Natural killer cell (primary cell): ENCODE measurements around the gene RGS10. TPM values are rescaled to one million over a fixed set of nuclear protein-coding genes. Genes with fewer than 3 reads are reported as not detected.
A peak's percentile ranks its signal among the peaks of the same experiment; 100 is the strongest.

Experiments used
- ATAC-seq, 3 donors: fragments of 150-1000 bp in 2 of 3; fragments of 200-7000 bp in 1 of 3; cut with Tn5 transposase; 1 replicate in 1 of 3; 2 replicates in 2 of 3; pipeline ENCODE4 v1.10.0; 2021; ENCODE audit warnings: mild to moderate bottlenecking in 2 of 3, moderate library complexity in 2 of 3
- DNase-seq, 2 donors: peaks; one replicate each; pipeline versions ENCODE4 v3.0.0 to v3.0.0-alpha.2; 2013 to 2021; ENCODE audit warnings: mixed read lengths in 1 of 2
- H3K27ac ChIP-seq: one replicate; pipeline ENCODE4 v1.5.1; 2013; ENCODE audit warnings: mild to moderate bottlenecking, low read length
- H3K27me3 ChIP-seq: one replicate; pipeline ENCODE4 v1.6.1; 2013; ENCODE audit warnings: low read length; ENCODE audit not compliant: control insufficient read depth, insufficient read depth
- H3K36me3 ChIP-seq: one replicate; pipeline ENCODE4 v1.6.1; 2013; ENCODE audit warnings: low read length; ENCODE audit not compliant: control insufficient read depth, insufficient read depth
- H3K4me1 ChIP-seq: one replicate; pipeline ENCODE4 v1.6.1; 2013; ENCODE audit warnings: low read length; ENCODE audit not compliant: control insufficient read depth, insufficient read depth
- H3K4me3 ChIP-seq: one replicate; pipeline ENCODE4 v1.5.1; 2013; ENCODE audit warnings: low read length
- H3K9me3 ChIP-seq: one replicate; pipeline ENCODE4 v1.6.1; 2013; ENCODE audit warnings: low read length; ENCODE audit not compliant: control insufficient read depth, insufficient read depth
- H3K27ac Mint-ChIP-seq, 2 donors: one replicate each; pipeline ENCODE4 v1.8.0; 2022; ENCODE audit warnings: mild to moderate bottlenecking in 2 of 2, mixed read lengths in 2 of 2, moderate library complexity in 1 of 2
- H3K27me3 Mint-ChIP-seq, 2 donors: one replicate each; pipeline ENCODE4 v1.8.0; 2022; ENCODE audit warnings: low read depth in 2 of 2, mixed read lengths in 2 of 2
- H3K36me3 Mint-ChIP-seq: one replicate; pipeline ENCODE4 v1.8.0; 2022; ENCODE audit warnings: mixed read lengths
- H3K4me1 Mint-ChIP-seq, 2 donors: one replicate each; pipeline ENCODE4 v1.8.0; 2022; ENCODE audit warnings: mixed read lengths in 2 of 2
- H3K4me3 Mint-ChIP-seq: one replicate; pipeline ENCODE4 v1.8.0; 2022; ENCODE audit warnings: mild to moderate bottlenecking, moderate library complexity, mixed read lengths
- H3K9me3 Mint-ChIP-seq, 2 donors: one replicate each; pipeline ENCODE4 v1.8.0; 2022; ENCODE audit warnings: mixed read lengths in 2 of 2
- CTCF ChIP-seq: fragments of 200-600 bp; IDR thresholded peaks from one replicate; pipeline ENCODE4 v1.8.0; 2022; ENCODE audit warnings: antibody characterized with exemption
- WGBS: methylation state at CpG from one replicate; pipeline ENCODE4 v1.1.7; 2013; ENCODE audit warnings: missing lambda C conversion rate; ENCODE audit not compliant: insufficient coverage; 5-methylcytosine and 5-hydroxymethylcytosine counted together
- intact Hi-C: fragments of 100-400 bp; cut with micrococcal nuclease; formaldehyde crosslinking; loops from one replicate; pipeline ENCODE4 v1.14.2; 2022
- total RNA-seq, 4 donors: library from RNA; stranded (reverse); fragments of 120-200 nt in 1 of 4; gene quantifications; one replicate each; pipeline versions ENCODE4 v1.2.3 to v1.2.4, GENCODE V29; 2013 to 2022

Gene RGS10
- total RNA-seq, 3 donors from 2014 or later (not counting 1 experiment from before 2014, with no cell fraction given) = 13.5 to 25.7 (median 21.4) TPM

GRCh38 chr10:119505131-119505551 lies 37.4 kb downstream of the RGS10 start:
- ATAC-seq (no peak), DNase-seq (peak in 1 of 2 donors; percentile 58)
- peaks cover 34% of the 10 kb centered on the region for H3K4me1 ChIP-seq
- Mint-ChIP-seq H3K4me1 (peaks cover 23 to 40% of the 10 kb centered on the region in 2 donors), H3K4me3 (no peak overlapping the region), H3K36me3 (no peaks in the 10 kb centered on the region), H3K27me3 (no peaks in the 10 kb centered on the region), H3K27ac (no peak overlapping the region), H3K9me3 (no peaks in the 10 kb centered on the region)
- H3K27ac ChIP-seq = no peak overlapping the region
- intact Hi-C loops = no loop called here
- no peaks in the 10 kb centered on the region for H3K9me3 ChIP-seq
- H3K36me3 ChIP-seq = peaks cover 5% of the 10 kb centered on the region
- TF ChIP-seq CTCF = no peak
- H3K4me3 ChIP-seq = no peak overlapping the region
- no peaks in the 10 kb centered on the region for H3K27me3 ChIP-seq
- WGBS = 90% methylated on average over 12 of the region's 12 CpGs

GRCh38 chr10:119504651-119505050 lies 37.9 kb downstream of the RGS10 start:
- no peak overlapping the region for H3K4me3 ChIP-seq
- peaks cover 23 to 40% of the 10 kb centered on the region in 2 donors for H3K4me1 Mint-ChIP-seq
- H3K27me3 Mint-ChIP-seq = no peaks in the 10 kb centered on the region
- no peak overlapping the region for H3K27ac ChIP-seq
- no peak for TF ChIP-seq CTCF
- 95% methylated on average over 10 of the region's 10 CpGs for WGBS
- intact Hi-C loops = no loop called here
- ATAC-seq (no peak), DNase-seq (peak in 1 of 2 donors; percentile 45)
- no peaks in the 10 kb centered on the region for H3K36me3 Mint-ChIP-seq
- H3K9me3 Mint-ChIP-seq = no peaks in the 10 kb centered on the region
- H3K4me1 ChIP-seq = peaks cover 34% of the 10 kb centered on the region
- H3K9me3 ChIP-seq = no peaks in the 10 kb centered on the region
- no peak overlapping the region for H3K4me3 Mint-ChIP-seq
- H3K27ac Mint-ChIP-seq = no peak overlapping the region
- peaks cover 5% of the 10 kb centered on the region for H3K36me3 ChIP-seq
- H3K27me3 ChIP-seq = no peaks in the 10 kb centered on the region

DNA sequence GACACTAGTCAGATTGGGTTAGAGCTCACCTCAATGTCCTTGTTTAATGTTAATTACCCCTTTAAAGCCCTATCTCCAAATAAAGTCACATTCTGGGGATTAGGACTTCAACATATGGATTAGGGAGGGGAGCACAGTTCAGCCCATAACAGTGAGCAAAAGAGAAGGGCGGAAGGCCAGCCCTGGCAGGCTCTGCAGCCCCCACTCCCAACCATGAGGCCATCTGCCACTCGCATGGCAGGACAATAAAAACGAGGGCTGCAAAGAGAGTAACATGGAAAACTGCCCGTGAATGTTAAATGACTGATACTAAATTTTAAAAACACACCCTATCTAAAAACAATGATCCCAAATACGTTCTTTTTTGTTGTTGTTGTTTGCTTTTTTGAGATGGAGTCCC lies 38.7 kb downstream of the RGS10 start:
- no peaks in the 10 kb centered on the region for H3K9me3 Mint-ChIP-seq
- no peak for ATAC-seq
- peak overlapping the region; percentile 42 for H3K4me3 Mint-ChIP-seq
- Histone ChIP-seq H3K9me3 (no peaks in the 10 kb centered on the region), H3K36me3 (peaks cover 4% of the 10 kb centered on the region), H3K27ac (no peak overlapping the region), H3K27me3 (no peaks in the 10 kb centered on the region), H3K4me1 (peaks cover 37% of the 10 kb centered on the region), H3K4me3 (no peak overlapping the region)
- H3K36me3 Mint-ChIP-seq = no peaks in the 10 kb centered on the region
- no peaks in the 10 kb centered on the region for H3K27me3 Mint-ChIP-seq
- H3K27ac Mint-ChIP-seq = peak overlapping the region in 1 of 2 donors; percentile 97
- TF ChIP-seq CTCF = no peak
- H3K4me1 Mint-ChIP-seq = peaks cover 23 to 44% of the 10 kb centered on the region in 2 donors
- 100% methylated on average over 5 of the region's 5 CpGs for WGBS
- no peak for DNase-seq
- intact Hi-C loops = no loop called here

DNA sequence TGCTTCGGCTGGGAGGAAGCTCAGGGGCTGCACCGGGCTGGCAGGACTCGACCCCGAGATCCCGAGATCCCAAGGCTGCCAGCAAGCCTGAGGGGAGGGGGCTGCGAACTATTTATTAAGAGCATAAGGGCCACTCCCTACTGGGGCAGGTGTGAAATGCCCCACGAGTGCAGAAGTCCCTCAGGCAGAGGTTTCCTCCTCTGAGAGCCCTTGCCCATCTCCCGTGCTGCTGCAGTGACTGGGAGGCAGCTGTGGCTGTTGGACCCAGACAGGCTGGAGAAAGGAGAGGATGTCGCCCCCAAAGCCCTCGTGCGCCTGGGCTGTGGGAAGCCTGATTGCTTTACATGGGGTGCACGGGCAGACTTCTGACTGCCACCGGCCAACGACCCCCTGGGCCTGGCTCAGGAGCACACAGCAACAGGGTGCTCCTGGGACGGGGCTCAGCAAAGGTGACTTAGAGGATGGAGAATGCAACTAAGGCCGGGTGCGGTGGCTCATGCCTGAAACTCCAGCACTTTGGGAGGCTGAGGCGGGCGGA lies 39.8 kb downstream of the RGS10 start:
- Mint-ChIP-seq H3K36me3 (no peaks in the 10 kb centered on the region), H3K4me3 (peak overlapping the region; percentile 90), H3K27me3 (no peaks in the 10 kb centered on the region), H3K9me3 (no peaks in the 10 kb centered on the region), H3K27ac (peak overlapping the region; percentile 93 to 97), H3K4me1 (peaks cover 23 to 44% of the 10 kb centered on the region in 2 donors)
- peak in 2 of 3 donors; percentile 7 to 16 for ATAC-seq
- Histone ChIP-seq H3K9me3 (no peaks in the 10 kb centered on the region), H3K27me3 (no peaks in the 10 kb centered on the region), H3K4me1 (peaks cover 38% of the 10 kb centered on the region), H3K36me3 (no peaks in the 10 kb centered on the region), H3K4me3 (no peak overlapping the region), H3K27ac (peak overlapping the region; percentile 77)
- no peak for TF ChIP-seq CTCF
- intact Hi-C loops = no loop called here
- DNase-seq = no peak
- WGBS = 39% methylated on average over 18 of the region's 19 CpGs
